Colonic mucosa (tissue), 4 donors: Measurements from ENCODE around the gene PINLYP. TPM values are rescaled to one million over a fixed set of nuclear protein-coding genes. Genes with fewer than 3 reads are reported as not detected.

Source experiments
- DNase-seq: peaks from one replicate; pipeline ENCODE4 v3.0.0-alpha.2; 2020
- H3K27ac ChIP-seq: fragments of 200-600 bp; one replicate; pipeline ENCODE4 v1.8.0; 2021
- H3K27me3 ChIP-seq: fragments of 200-600 bp; one replicate; pipeline ENCODE4 v1.8.0; 2021
- H3K36me3 ChIP-seq: fragments of 200-600 bp; one replicate; pipeline ENCODE4 v1.8.0; 2021
- H3K4me1 ChIP-seq: fragments of 200-600 bp; one replicate; pipeline ENCODE4 v1.8.0; 2021; ENCODE audit warnings: mild to moderate bottlenecking
- H3K4me3 ChIP-seq: fragments of 200-600 bp; one replicate; pipeline ENCODE4 v1.8.0; 2021
- H3K9ac ChIP-seq, 2 donors: one replicate each; pipeline ENCODE4 v1.7.0; 2013; ENCODE audit warnings: control low read depth in 2 of 2, low read depth in 2 of 2, low read length in 2 of 2
- H3K9me3 ChIP-seq: fragments of 200-600 bp; one replicate; pipeline ENCODE4 v1.8.0; 2021
- CTCF ChIP-seq: fragments of 200-600 bp; IDR thresholded peaks from one replicate; pipeline ENCODE4 v1.8.0; 2022; ENCODE audit warnings: antibody characterized with exemption, mild to moderate bottlenecking
- intact Hi-C: fragments of 100-400 bp; cut with DNase I; formaldehyde crosslinking; loops from one replicate; pipeline ENCODE4 v1.14.1; 2022
- total RNA-seq, 2 donors: library from RNA; stranded (reverse); fragmentation: NEBNext Ultra II Directional in 1 of 2; extraction: Animal tissue kit (Norgen Biotek cat#: 25700) in 1 of 2; gene quantifications; one replicate each; pipeline ENCODE4 v1.2.1, GENCODE V29; 2021
- donor health status: healthy.
- donor health status: DM: no; HTN: no; CAD: no.
- donor health status: DM: no; HTN: no; CAD: no.

The PINLYP gene
- total RNA-seq, 2 donors from 2014 or later, result 0.52 to 2.4 TPM

- no peak for DNase-seq
- H3K4me3 ChIP-seq, result no peak overlapping the region
- no peaks in the 10 kb centered on the region for H3K27me3 ChIP-seq
- intact Hi-C loops, result loop anchor here (10.0 kb wide), 1 partner anchor 45 kb away; no protein-coding TSS in a partner anchor
- no peaks in the 10 kb centered on the region for H3K4me1 ChIP-seq
- H3K9ac ChIP-seq, result no peak overlapping the region
- H3K36me3 ChIP-seq, result no peaks in the 10 kb centered on the region
- H3K9me3 ChIP-seq, result no peaks in the 10 kb centered on the region
- no peak for TF ChIP-seq CTCF
- H3K27ac ChIP-seq, result no peak overlapping the region
These were observed 34.3 kb downstream of the PINLYP start for GRCh38 chr19:43609872-43610271.

GRCh38 chr19:43610493-43610892 lies 34.9 kb downstream of the PINLYP start:
- Histone ChIP-seq H3K27me3 (no peaks in the 10 kb centered on the region), H3K4me3 (no peak overlapping the region), H3K4me1 (no peaks in the 10 kb centered on the region), H3K27ac (no peak overlapping the region), H3K9me3 (no peaks in the 10 kb centered on the region), H3K9ac (no peak overlapping the region), H3K36me3 (no peaks in the 10 kb centered on the region)
- intact Hi-C loops, result no loop called here
- no peak for DNase-seq
- TF ChIP-seq CTCF, result no peak

DNA sequence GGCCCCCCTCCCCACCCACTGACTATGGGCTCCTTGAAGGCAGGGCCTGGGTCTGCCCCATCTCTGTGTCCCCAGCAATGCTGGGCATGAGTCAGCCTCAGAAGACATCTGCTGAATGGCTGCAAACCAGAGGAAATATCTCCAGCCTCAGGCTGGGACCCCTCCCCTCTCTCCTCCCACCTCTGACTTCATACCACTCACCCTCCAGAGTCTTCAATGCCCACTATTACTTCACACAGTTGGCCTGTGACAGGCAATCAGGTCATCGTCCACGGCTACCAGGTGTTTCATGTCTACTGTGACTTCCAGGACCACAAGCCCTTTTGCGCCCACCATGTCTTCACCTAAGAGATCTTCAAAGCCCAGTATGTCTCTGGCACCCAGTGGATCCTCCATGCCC lies 36.2 kb downstream of the PINLYP start, which contains the start of gene SRRM5:
SRRM5 (plus strand) TSS at position 301 of the 400 bp plus-strand sequence; CDS start at position 335, 34 bp downstream.
- H3K4me1 ChIP-seq, result no peaks in the 10 kb centered on the region

GRCh38 chr19:43612374-43612773 lies 36.8 kb downstream of the PINLYP start:
- intact Hi-C loops, result no loop called here
- no peaks in the 10 kb centered on the region for H3K4me1 ChIP-seq
- no peak overlapping the region for H3K4me3 ChIP-seq
- no peak for TF ChIP-seq CTCF
- H3K27ac ChIP-seq, result no peak overlapping the region
- H3K9me3 ChIP-seq, result no peaks in the 10 kb centered on the region
- no peak for DNase-seq
- no peaks in the 10 kb centered on the region for H3K27me3 ChIP-seq
- no peaks in the 10 kb centered on the region for H3K36me3 ChIP-seq
- no peak overlapping the region for H3K9ac ChIP-seq

More for the DNA sequence above, 36.2 kb downstream of the PINLYP start, which contains the start of gene SRRM5:
- no peaks in the 10 kb centered on the region for H3K27me3 ChIP-seq
- H3K27ac ChIP-seq, result no peak within 1 kb of the TSS
- no peak for TF ChIP-seq CTCF
- DNase-seq, result no peak
- H3K9ac ChIP-seq, result no peak within 1 kb of the TSS
- no peaks in the 10 kb centered on the region for H3K9me3 ChIP-seq
- intact Hi-C loops, result no loop called here
- H3K36me3 ChIP-seq, result no peaks in the 10 kb centered on the region
- H3K4me3 ChIP-seq, result no peak within 1 kb of the TSS

- TF ChIP-seq CTCF, result no peak
- no peak overlapping the region for H3K9ac ChIP-seq
- H3K9me3 ChIP-seq, result no peaks in the 10 kb centered on the region
- DNase-seq, result no peak
- H3K4me1 ChIP-seq, result no peaks in the 10 kb centered on the region
- H3K36me3 ChIP-seq, result no peaks in the 10 kb centered on the region
- no peak overlapping the region for H3K27ac ChIP-seq
- intact Hi-C loops, result no loop called here
- H3K27me3 ChIP-seq, result no peaks in the 10 kb centered on the region
- no peak overlapping the region for H3K4me3 ChIP-seq
These were observed 40.7 kb downstream of the PINLYP start for GRCh38 chr19:43616306-43616705.
